Natural killer cell treated with Interleukin-12 subunit alpha and Interleukin-12 subunit beta and Interleukin-15 and Interleukin-18, amount 100 ng/mL, for 72 hours (primary cell): ENCODE results near the gene ADGRB2. TPM values are rescaled to one million over a fixed set of nuclear protein-coding genes. Genes with fewer than 3 reads are reported as not detected.
A peak's percentile ranks its signal among the peaks of the same experiment; 100 is the strongest.
"Not testable (repeated sequence)": the region's sequence is repeated elsewhere in the genome, so short reads cannot be mapped to it uniquely, and the experiment has no call there.

Source experiments
- ATAC-seq, 2 donors: fragments of 150-1000 bp; cut with Tn5 transposase in 1 of 2; sonication (Bioruptor Pico), chemical (Tn5 transposase) in 1 of 2; 2 replicates each; pipeline ENCODE4 v1.10.0; 2021
- DNase-seq: peaks from one replicate; pipeline ENCODE4 v3.0.0; 2022; ENCODE audit warnings: low spot score
- H3K27ac Mint-ChIP-seq, 2 donors: 1 replicate in 1 of 2; 2 replicates in 1 of 2; pipeline ENCODE4 v1.8.0; 2022; ENCODE audit warnings: mixed read lengths in 2 of 2, mild to moderate bottlenecking in 1 of 2, moderate library complexity in 1 of 2
- H3K27me3 Mint-ChIP-seq, 2 donors: 1 replicate in 1 of 2; 2 replicates in 1 of 2; pipeline ENCODE4 v1.8.0; 2022; ENCODE audit warnings: mixed read lengths in 2 of 2
- H3K36me3 Mint-ChIP-seq: one replicate; pipeline ENCODE4 v1.8.0; 2022; ENCODE audit warnings: mixed read lengths
- H3K4me1 Mint-ChIP-seq, 2 donors: 1 replicate in 1 of 2; 2 replicates in 1 of 2; pipeline ENCODE4 v1.8.0; 2022; ENCODE audit warnings: low read depth in 2 of 2, mixed read lengths in 2 of 2, mild to moderate bottlenecking in 1 of 2
- H3K4me3 Mint-ChIP-seq: one replicate; pipeline ENCODE4 v1.8.0; 2022; ENCODE audit warnings: mixed read lengths
- H3K9me3 Mint-ChIP-seq: 2 replicates; pipeline ENCODE4 v1.8.0; 2022; ENCODE audit warnings: mixed read lengths
- total RNA-seq, 2 donors: library from RNA; stranded (reverse); gene quantifications; one replicate each; pipeline ENCODE4 v1.2.3, GENCODE V29; 2022

Gene ADGRB2
- total RNA-seq, 2 donors from 2014 or later = 1.2 TPM; not detected in 1

GRCh38 chr1:31717341-31717740 is 46.8 kb downstream of the ADGRB2 start:
- H3K27ac Mint-ChIP-seq = no peak overlapping the region
- peaks cover 37 to 39% of the 10 kb centered on the region in 2 donors for H3K27me3 Mint-ChIP-seq

DNA sequence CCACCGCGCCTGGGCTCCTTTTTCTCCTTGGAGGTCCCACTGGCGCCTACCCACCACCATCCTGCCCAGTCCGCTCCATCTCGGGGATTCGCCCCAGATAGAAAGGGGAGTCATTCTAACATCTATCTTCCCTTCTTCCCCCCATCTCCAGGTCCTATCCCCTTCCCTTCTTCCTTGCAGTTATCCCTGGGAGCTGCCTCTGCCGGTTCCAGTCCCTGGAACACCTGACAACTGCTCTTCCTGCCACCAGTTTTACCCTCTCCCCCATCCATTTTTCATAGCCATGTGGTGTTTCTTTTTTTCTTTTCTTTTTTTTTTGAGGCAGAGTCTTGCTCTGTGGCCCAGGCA is 48.3 kb downstream of the ADGRB2 start:
- Mint-ChIP-seq H3K4me1 (peaks cover 0 to 27% of the 10 kb centered on the region in 2 donors), H3K27ac (no peak overlapping the region), H3K36me3 (no peaks in the 10 kb centered on the region), H3K9me3 (no peaks in the 10 kb centered on the region), H3K4me3 (peak overlapping the region; percentile 19), H3K27me3 (peaks cover 34 to 35% of the 10 kb centered on the region in 2 donors)
- no peak for ATAC-seq
- no peak for DNase-seq

More at GRCh38 chr1:31717341-31717740, 46.8 kb downstream of the ADGRB2 start:
- no peak for ATAC-seq
- H3K4me3 Mint-ChIP-seq = no peak overlapping the region
- no peaks in the 10 kb centered on the region for H3K36me3 Mint-ChIP-seq
- DNase-seq = no peak
- peaks cover 0 to 23% of the 10 kb centered on the region in 2 donors for H3K4me1 Mint-ChIP-seq
- H3K9me3 Mint-ChIP-seq = no peaks in the 10 kb centered on the region

- Mint-ChIP-seq H3K27ac (no peak overlapping the region), H3K27me3 (peaks cover 34 to 35% of the 10 kb centered on the region in 2 donors), H3K9me3 (no peaks in the 10 kb centered on the region), H3K4me1 (peaks cover 0 to 27% of the 10 kb centered on the region in 2 donors), H3K36me3 (no peaks in the 10 kb centered on the region), H3K4me3 (peak overlapping the region; percentile 75)
- ATAC-seq (peak; percentile 80 to 92), DNase-seq (peak; percentile 81)
Measured at GRCh38 chr1:31715087-31715872, 48.9 kb downstream of the ADGRB2 start.

DNA sequence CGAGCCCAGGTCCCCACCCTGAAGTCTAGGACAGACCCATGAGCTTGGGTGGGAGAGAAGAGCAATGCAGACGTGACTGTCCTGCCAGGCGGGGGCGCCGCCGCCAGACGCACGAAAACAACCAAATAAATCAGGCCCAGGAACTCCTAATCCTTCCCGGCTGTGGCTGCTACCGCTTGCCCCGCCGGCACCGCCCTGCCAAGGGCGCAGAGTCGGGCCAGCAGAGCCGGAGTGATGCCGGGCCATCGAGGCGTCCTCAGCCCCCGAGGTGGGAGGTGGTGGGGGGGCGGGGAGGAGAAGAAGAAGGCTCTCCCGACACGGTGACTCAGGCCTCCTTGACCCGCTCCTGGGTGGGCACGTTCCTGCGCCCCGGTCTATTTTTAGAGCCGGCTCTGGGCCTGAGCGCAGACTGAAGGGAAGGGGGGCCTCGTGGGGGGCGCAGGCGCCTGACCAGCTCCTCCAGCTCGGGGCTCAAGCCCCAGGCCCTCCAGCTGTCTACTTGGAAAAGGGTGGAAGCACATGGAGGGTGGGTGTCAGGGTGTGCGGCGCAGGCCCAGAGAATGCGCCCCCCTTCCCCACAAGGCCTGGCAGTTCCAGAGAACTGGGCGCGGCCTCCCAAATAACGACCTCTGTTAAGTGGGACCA is 49.6 kb downstream of the ADGRB2 start:
- no peaks in the 10 kb centered on the region for H3K9me3 Mint-ChIP-seq
- peaks cover 34 to 35% of the 10 kb centered on the region in 2 donors for H3K27me3 Mint-ChIP-seq
- H3K27ac Mint-ChIP-seq = no peak overlapping the region
- peak; percentile 4 to 12 for ATAC-seq
- DNase-seq = no peak
- no peaks in the 10 kb centered on the region for H3K36me3 Mint-ChIP-seq
- peaks cover 0 to 27% of the 10 kb centered on the region in 2 donors for H3K4me1 Mint-ChIP-seq
- peak overlapping the region; percentile 55 for H3K4me3 Mint-ChIP-seq

- ATAC-seq (no peak), DNase-seq (no peak)
- no peaks in the 10 kb centered on the region for H3K9me3 Mint-ChIP-seq
- H3K27me3 Mint-ChIP-seq = peaks cover 30 to 36% of the 10 kb centered on the region in 2 donors
- H3K36me3 Mint-ChIP-seq = no peaks in the 10 kb centered on the region
- H3K27ac Mint-ChIP-seq = peak overlapping the region in 1 of 2 donors; percentile 30
- H3K4me3 Mint-ChIP-seq = no peak overlapping the region
- H3K4me1 Mint-ChIP-seq = peaks cover 16 to 39% of the 10 kb centered on the region in 2 donors
Measured at GRCh38 chr1:31712630-31713029, 51.5 kb downstream of the ADGRB2 start.

GRCh38 chr1:31712068-31712467 is 52.1 kb downstream of the ADGRB2 start:
- peak overlapping the region in 1 of 2 donors; percentile 30 for H3K27ac Mint-ChIP-seq
- no peak for ATAC-seq
- no peak for DNase-seq
- H3K4me1 Mint-ChIP-seq = peaks cover 22 to 45% of the 10 kb centered on the region in 2 donors
- H3K4me3 Mint-ChIP-seq = no peak overlapping the region
- H3K27me3 Mint-ChIP-seq = peaks cover 26 to 30% of the 10 kb centered on the region in 2 donors
- H3K9me3 Mint-ChIP-seq = no peaks in the 10 kb centered on the region
- no peaks in the 10 kb centered on the region for H3K36me3 Mint-ChIP-seq

GRCh38 chr1:31708324-31708723 is 55.8 kb downstream of the ADGRB2 start:
- H3K27ac Mint-ChIP-seq = no peak overlapping the region
- no peak for ATAC-seq
- H3K27me3 Mint-ChIP-seq = peaks cover 8 to 16% of the 10 kb centered on the region in 2 donors
- no peaks in the 10 kb centered on the region for H3K36me3 Mint-ChIP-seq
- peaks cover 44 to 54% of the 10 kb centered on the region in 2 donors for H3K4me1 Mint-ChIP-seq
- no peak overlapping the region for H3K4me3 Mint-ChIP-seq
- H3K9me3 Mint-ChIP-seq = no peaks in the 10 kb centered on the region
- DNase-seq = no peak

- peak in 1 of 2 donors; percentile 66 for ATAC-seq
- H3K4me1 Mint-ChIP-seq = peaks cover 44 to 50% of the 10 kb centered on the region in 2 donors
- no peaks in the 10 kb centered on the region for H3K36me3 Mint-ChIP-seq
- DNase-seq = peak; percentile 82
- peak overlapping the region in 1 of 2 donors; percentile 22 for H3K27ac Mint-ChIP-seq
- H3K27me3 Mint-ChIP-seq = peaks cover 8 to 16% of the 10 kb centered on the region in 2 donors
- H3K4me3 Mint-ChIP-seq = peak overlapping the region; percentile 63
- no peaks in the 10 kb centered on the region for H3K9me3 Mint-ChIP-seq
Measured at GRCh38 chr1:31707711-31708110, 56.4 kb downstream of the ADGRB2 start.

GRCh38 chr1:31707059-31707600 is 57.0 kb downstream of the ADGRB2 start:
- H3K36me3 Mint-ChIP-seq, ATAC-seq, H3K9me3 Mint-ChIP-seq, DNase-seq: not testable (repeated sequence)
- Mint-ChIP-seq H3K27me3 (peaks cover 6 to 12% of the 10 kb centered on the region in 2 donors), H3K4me1 (peaks cover 44 to 47% of the 10 kb centered on the region in 2 donors), H3K27ac (peak overlapping the region in 1 of 2 donors; percentile 22), H3K4me3 (peak overlapping the region; percentile 63)

- H3K36me3 Mint-ChIP-seq = no peaks in the 10 kb centered on the region
- H3K9me3 Mint-ChIP-seq = no peaks in the 10 kb centered on the region
- H3K27me3 Mint-ChIP-seq = peaks cover 6 to 9% of the 10 kb centered on the region in 2 donors
- no peak for ATAC-seq
- H3K4me1 Mint-ChIP-seq = peaks cover 44 to 50% of the 10 kb centered on the region in 2 donors
- H3K4me3 Mint-ChIP-seq = peak overlapping the region; percentile 63
- H3K27ac Mint-ChIP-seq = peak overlapping the region; percentile 22 to 31
- DNase-seq = no peak
Measured at GRCh38 chr1:31706384-31707058, 57.6 kb downstream of the ADGRB2 start.

DNA sequence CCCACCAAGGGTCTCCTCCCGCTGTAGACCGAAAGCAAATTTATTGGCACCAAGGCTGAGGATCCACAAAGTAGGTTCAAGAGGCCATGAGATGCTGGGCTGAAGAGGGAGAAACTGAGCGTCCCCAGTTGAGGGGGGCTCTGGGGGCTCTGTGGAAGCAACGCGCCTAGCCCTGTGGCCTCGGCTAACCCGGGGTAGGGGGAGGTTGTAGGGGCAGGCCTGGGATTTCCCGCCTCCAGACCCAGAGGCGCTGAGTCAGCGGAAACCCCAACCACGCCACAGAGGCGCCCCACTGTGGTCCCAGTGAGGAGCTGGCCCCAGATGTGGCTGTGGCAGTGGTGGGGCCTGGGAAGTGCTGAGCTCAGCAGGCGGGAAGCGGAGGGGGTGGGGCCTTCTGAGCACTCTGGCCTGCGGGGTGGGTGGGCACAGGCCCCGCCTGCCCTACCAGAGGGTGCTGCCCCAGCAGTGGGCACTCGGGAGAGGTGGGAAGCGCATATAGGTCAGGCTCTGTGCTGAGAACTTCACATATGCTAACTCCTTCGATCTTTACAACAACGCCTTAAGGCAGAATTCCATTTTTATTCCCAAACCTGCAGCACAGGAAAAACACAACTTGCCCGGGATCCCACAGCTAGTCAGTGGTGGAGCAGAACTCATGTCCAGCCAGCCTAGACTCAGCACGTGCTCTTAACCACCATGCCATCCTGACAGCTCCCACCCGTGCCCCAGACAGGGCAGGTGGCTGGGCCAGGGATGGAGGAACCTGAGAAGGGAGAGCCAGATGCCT is 58.9 kb downstream of the ADGRB2 start:
- DNase-seq (peak; percentile 90), ATAC-seq (peak; percentile 89 to 91)
- no peaks in the 10 kb centered on the region for H3K9me3 Mint-ChIP-seq
- H3K27ac Mint-ChIP-seq = peak overlapping the region; percentile 44 to 68
- no peaks in the 10 kb centered on the region for H3K36me3 Mint-ChIP-seq
- H3K4me1 Mint-ChIP-seq = peaks cover 54 to 63% of the 10 kb centered on the region in 2 donors
- H3K27me3 Mint-ChIP-seq = peaks cover 6 to 9% of the 10 kb centered on the region in 2 donors
- H3K4me3 Mint-ChIP-seq = peak overlapping the region; percentile 74

DNA sequence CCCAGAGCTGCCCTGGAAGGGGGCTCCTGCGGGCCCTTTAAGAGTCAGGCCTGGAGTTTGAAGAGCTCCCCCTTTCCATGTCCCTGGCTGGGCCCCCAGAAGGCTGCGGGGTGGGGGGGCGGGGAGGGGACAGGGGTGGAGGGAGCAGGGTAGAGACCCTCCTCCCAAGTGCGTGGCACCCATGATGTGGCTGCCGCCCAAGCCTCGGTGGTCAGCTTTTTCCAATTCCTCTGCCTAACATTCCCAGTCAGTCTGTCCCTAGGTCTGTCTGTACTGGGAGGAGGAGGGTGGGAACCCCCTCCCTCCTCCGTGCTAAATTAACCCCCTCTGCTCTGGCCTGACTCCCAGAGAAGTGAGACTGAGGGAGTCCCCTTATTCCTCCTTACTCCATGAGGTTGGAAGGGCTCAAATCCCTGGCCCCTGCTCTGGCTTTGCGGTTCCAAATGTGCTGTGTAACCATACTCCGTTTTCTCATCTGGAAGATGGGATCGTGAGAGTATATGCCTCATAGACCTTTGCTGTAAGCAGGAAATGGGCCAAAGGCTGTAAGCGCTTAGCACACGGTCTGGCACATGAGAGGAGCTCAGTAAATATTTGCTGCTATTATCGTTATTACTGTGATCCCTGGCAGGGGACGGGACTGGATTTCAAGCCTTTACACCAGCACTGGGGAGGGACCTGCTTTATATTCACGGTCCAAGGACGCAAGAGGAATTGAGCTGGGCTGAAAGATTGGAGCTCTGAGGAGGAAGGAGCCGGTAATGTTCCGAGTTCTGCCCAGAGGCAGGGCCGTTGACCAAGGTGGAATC is 59.7 kb downstream of the ADGRB2 start:
- ATAC-seq = peak in 1 of 2 donors; percentile 4
- peak overlapping the region; percentile 44 to 68 for H3K27ac Mint-ChIP-seq
- H3K9me3 Mint-ChIP-seq = no peaks in the 10 kb centered on the region
- H3K36me3 Mint-ChIP-seq = no peaks in the 10 kb centered on the region
- peaks cover 6 to 9% of the 10 kb centered on the region in 2 donors for H3K27me3 Mint-ChIP-seq
- peaks cover 62 to 71% of the 10 kb centered on the region in 2 donors for H3K4me1 Mint-ChIP-seq
- peak overlapping the region; percentile 74 for H3K4me3 Mint-ChIP-seq
- no peak for DNase-seq
